HCT116 (cell line): ENCODE data around the gene LRRC32. TPM values are rescaled to one million over a fixed set of nuclear protein-coding genes. Genes with fewer than 3 reads are reported as not detected.

Experiments
- ATAC-seq: fragments of 200-7000 bp; cut with Tn5 transposase; 2 replicates; pipeline ENCODE4 v1.9.1; 2020; ENCODE audit warnings: mild to moderate bottlenecking, moderate library complexity
- BruUV-seq: library from RNA; stranded (reverse); fragments of 400-500 nt; replicated peaks from 2 replicates; lab custom pipeline; 2021; lab: Mats Ljungman, UMichigan
- CTCF ChIA-PET: fragments of 300-600 bp; sonication (Branson Sonifier 250); formaldehyde crosslinking; loops from one replicate; lab custom pipeline; 2021; ENCODE audit warnings: antibody characterized with exemption; lab: Charles Lee
- POLR2A ChIA-PET: fragments of 300-600, 350-600 bp; sonication (Branson Sonifier 250); formaldehyde crosslinking; loops from one replicate; lab custom pipeline; 2021; ENCODE audit warnings: antibody characterized with exemption; lab: Charles Lee
- RAD21 ChIA-PET, 2 experiments: fragments of 300-600 bp; sonication (Branson Sonifier 250); formaldehyde crosslinking; loops; one replicate each; lab custom pipeline; 2023; ENCODE audit warnings: low total read pairs in 2 of 2; ENCODE audit not compliant: uncharacterized antibody in 2 of 2, unreplicated experiment in 2 of 2, low non-redundant PET in 1 of 2; lab: Charles Lee
- DNase-seq: peaks from one replicate; pipeline ENCODE4 v3.0.0-alpha.2; 2010; ENCODE audit warnings: low read depth, low spot score
- H2AFZ ChIP-seq: fragments of 200-600 bp; shearing (Covaris generic), sonication (generic); 2 replicates; pipeline ENCODE4 v1.6.1; 2017; ENCODE audit warnings: low read depth, mixed run types, mixed read lengths, antibody characterized with exemption, low read length; ENCODE audit not compliant: poor library complexity, severe bottlenecking
- H3K27ac ChIP-seq: 2 replicates; pipeline ENCODE4 v1.5.1; 2012; ENCODE audit warnings: low read depth, low read length
- H3K27me3 ChIP-seq: fragments of 200-600 bp; sonication (generic); 2 replicates; pipeline ENCODE4 v1.6.1; 2016; ENCODE audit warnings: mixed run types, low read length, mixed read lengths; ENCODE audit not compliant: insufficient read depth
- H3K36me3 ChIP-seq, 2 experiments: fragments of 200-500 bp in 1 of 2; fragments of 200-600 bp in 1 of 2; sonication (Bioruptor generic) in 1 of 2; sonication (generic) in 1 of 2; 2 replicates each; pipeline versions ENCODE4 v1.5.1 to v1.6.1; 2014 to 2016; ENCODE audit warnings: low read length in 2 of 2, inconsistent platforms in 1 of 2, mixed read lengths in 1 of 2, mixed run types in 1 of 2; ENCODE audit not compliant: insufficient read depth in 2 of 2, control insufficient read depth in 1 of 2
- H3K4me1 ChIP-seq, 2 experiments: fragments of 200-600 bp in 1 of 2; sonication (generic) in 1 of 2; 2 replicates each; pipeline versions ENCODE4 v1.5.1 to v1.6.1; 2012 to 2017; ENCODE audit warnings: low read length in 2 of 2, inconsistent platforms in 1 of 2, mild to moderate bottlenecking in 1 of 2, mixed read lengths in 1 of 2, mixed run types in 1 of 2, moderate library complexity in 1 of 2; ENCODE audit not compliant: insufficient read depth in 2 of 2, control insufficient read depth in 1 of 2
- H3K4me2 ChIP-seq: fragments of 200-600 bp; sonication (generic); 2 replicates; pipeline ENCODE4 v1.6.1; 2017; ENCODE audit warnings: mixed run types, low read length, mixed read lengths
- H3K4me3 ChIP-seq, 2 experiments: fragments of 200-600 bp in 1 of 2; sonication (generic) in 1 of 2; replicated peaks in 1 of 2; 2 replicates each; pipeline ENCODE4 v1.5.1; 2011 to 2016; ENCODE audit warnings: low read length in 2 of 2, control low read depth in 1 of 2, low read depth in 1 of 2, mild to moderate bottlenecking in 1 of 2, mixed read lengths in 1 of 2, mixed run types in 1 of 2
- H3K79me2 ChIP-seq: fragments of 200-600 bp; sonication (generic); 2 replicates; pipeline ENCODE4 v1.6.1; 2017; ENCODE audit warnings: mild to moderate bottlenecking, mixed run types, low read length, moderate library complexity, mixed read lengths; ENCODE audit not compliant: insufficient read depth
- H3K9ac ChIP-seq: fragments of 200-600 bp; sonication (generic); 2 replicates; pipeline ENCODE4 v1.6.1; 2016; ENCODE audit warnings: low read length, mixed read lengths
- H3K9me2 ChIP-seq: fragments of 200-600 bp; sonication (generic), shearing (Covaris generic); 2 replicates; pipeline ENCODE4 v1.6.1; 2017; ENCODE audit warnings: mixed run types, mild to moderate bottlenecking, moderate library complexity; ENCODE audit not compliant: insufficient read depth
- H3K9me3 ChIP-seq, 2 experiments: fragments of 200-500 bp in 1 of 2; fragments of 200-600 bp in 1 of 2; sonication (Bioruptor generic) in 1 of 2; sonication (generic) in 1 of 2; 2 replicates each; pipeline ENCODE4 v1.6.1; 2014 to 2017; ENCODE audit warnings: low read length in 2 of 2, mixed read lengths in 2 of 2, inconsistent platforms in 1 of 2, low read depth in 1 of 2, mild to moderate bottlenecking in 1 of 2, mixed run types in 1 of 2, moderate library complexity in 1 of 2; ENCODE audit not compliant: control insufficient read depth in 1 of 2, insufficient read depth in 1 of 2
- H4K20me1 ChIP-seq: fragments of 200-600 bp; sonication (generic), shearing (Covaris generic); 2 replicates; pipeline ENCODE4 v1.6.1; 2017; ENCODE audit warnings: mixed run types, mild to moderate bottlenecking, moderate library complexity; ENCODE audit not compliant: insufficient read depth
- CBX3 ChIP-seq: IDR thresholded peaks from 2 replicates; pipeline ENCODE4 v1.6.1; 2012; ENCODE audit warnings: low read depth
- CEBPB ChIP-seq: IDR thresholded peaks from 2 replicates; pipeline ENCODE4 v1.6.1; 2012; ENCODE audit warnings: low read depth
- EZH2phosphoT487 ChIP-seq: fragments of 200-600 bp; IDR thresholded peaks from 2 replicates; pipeline ENCODE4 v1.6.1; 2018; ENCODE audit warnings: antibody characterized with exemption, borderline replicate concordance
- FOSL1 ChIP-seq: IDR thresholded peaks from 2 replicates; pipeline ENCODE4 v1.6.1; 2012; ENCODE audit warnings: low read depth
- JUND ChIP-seq: IDR thresholded peaks from 2 replicates; pipeline ENCODE4 v1.6.1; 2012
- POLR2AphosphoS5 ChIP-seq: IDR thresholded peaks from 2 replicates; pipeline ENCODE4 v1.6.1; 2011; ENCODE audit warnings: mild to moderate bottlenecking, low read depth, low read length, moderate library complexity
- RAD21 ChIP-seq: IDR thresholded peaks from 2 replicates; pipeline ENCODE4 v1.6.1; 2012; ENCODE audit warnings: low read depth, mild to moderate bottlenecking
- REST ChIP-seq: IDR thresholded peaks from 2 replicates; pipeline ENCODE4 v1.6.1; 2012; ENCODE audit warnings: low read depth
- SIN3A ChIP-seq: IDR thresholded peaks from 2 replicates; pipeline ENCODE4 v1.6.1; 2012; ENCODE audit warnings: low read depth
- SP1 ChIP-seq: IDR thresholded peaks from 2 replicates; pipeline ENCODE4 v1.6.1; 2012; ENCODE audit warnings: low read depth
- SRF ChIP-seq: IDR thresholded peaks from 2 replicates; pipeline ENCODE4 v1.6.1; 2012; ENCODE audit warnings: low read depth
- TCF7L2 ChIP-seq: IDR thresholded peaks from 2 replicates; pipeline ENCODE4 v1.7.0; 2011; ENCODE audit warnings: borderline replicate concordance, inconsistent platforms; ENCODE audit not compliant: insufficient read depth, insufficient read length; ENCODE audit errors: extremely low read depth
- YY1 ChIP-seq: IDR thresholded peaks from 2 replicates; pipeline ENCODE4 v1.6.1; 2011; ENCODE audit warnings: low read length, low read depth, moderate library complexity, mild to moderate bottlenecking; ENCODE audit not compliant: insufficient replicate concordance; ENCODE audit errors: extremely low read depth
- ZFX ChIP-seq: fragments of 450-650 bp; IDR thresholded peaks from 2 replicates; pipeline ENCODE4 v1.6.1; 2017
- intact Hi-C: fragments of 100-400 bp; cut with micrococcal nuclease; formaldehyde crosslinking; loops from 2 replicates; pipeline ENCODE4 v1.10.0; 2022
- total RNA-seq: library from RNA; stranded (reverse); gene quantifications from one replicate; pipeline ENCODE4 v1.2.1, GENCODE V29; 2021; ENCODE audit not compliant: unreplicated experiment

Gene LRRC32
- total RNA-seq, 1 experiment from 2014 or later, result 0.54 TPM

GRCh38 chr11:76634886-76635285, 35.7 kb downstream of the LRRC32 start:
- Histone ChIP-seq H3K9ac (no peak overlapping the region), H3K27me3 (no peaks in the 10 kb centered on the region), H3K9me3 (no peaks in the 10 kb centered on the region), H3K36me3 (no peaks in the 10 kb centered on the region), H3K4me2 (no peak overlapping the region), H4K20me1 (no peaks in the 10 kb centered on the region), H3K79me2 (no peaks in the 10 kb centered on the region), H3K4me1 (no peaks in the 10 kb centered on the region), H3K9me2 (no peaks in the 10 kb centered on the region), H3K27ac (no peak overlapping the region), H2AFZ (no peak overlapping the region), H3K4me3 (no peak overlapping the region)
- no peak for ATAC-seq
- TF ChIP-seq ZFX (no peak), CBX3 (no peak), SIN3A (no peak), RAD21 (no peak), TCF7L2 (no peak), EZH2phosphoT487 (no peak), YY1 (no peak), SRF (no peak), FOSL1 (no peak), REST (no peak), SP1 (no peak), POLR2AphosphoS5 (no peak), CEBPB (no peak), JUND (no peak)
- ChIA-PET CTCF (no interaction called here), POLR2A (no interaction called here), RAD21 (no interaction called here)
- intact Hi-C loops, result no loop called here
- no TSS peak for BruUV-seq
- no peak for DNase-seq
